ENCODE results near the gene GOLGA1.

GOLGA1 gene

GRCh38 chr9:124880501-124880900 lies 60.4 kb downstream of the GOLGA1 start:
- DNase-seq, result no peak

- DNase-seq, result no peak
These were observed 61.7 kb downstream of the GOLGA1 start for GRCh38 chr9:124879226-124879625.

- no peak for DNase-seq
These were observed 62.4 kb downstream of the GOLGA1 start for GRCh38 chr9:124878518-124878917.

- no peak for DNase-seq
These were observed 62.9 kb downstream of the GOLGA1 start for GRCh38 chr9:124878021-124878420.

- no peak for DNase-seq
These were observed 63.7 kb downstream of the GOLGA1 start for GRCh38 chr9:124877021-124877782.

- DNase-seq, result no peak
These were observed 65.4 kb downstream of the GOLGA1 start for GRCh38 chr9:124875501-124875900.

GRCh38 chr9:124873664-124874063 lies 67.2 kb downstream of the GOLGA1 start:
- no peak for DNase-seq

- no peak for DNase-seq
These were observed 69.7 kb downstream of the GOLGA1 start for GRCh38 chr9:124871156-124871561.

- no peak for DNase-seq
These were observed 70.2 kb downstream of the GOLGA1 start for GRCh38 chr9:124870723-124871122.

- DNase-seq, result no peak
These were observed 70.8 kb downstream of the GOLGA1 start for GRCh38 chr9:124869986-124870560.

GRCh38 chr9:124869466-124869985 lies 71.4 kb downstream of the GOLGA1 start:
- DNase-seq, result no peak

GRCh38 chr9:124868511-124869465 lies 72.1 kb downstream of the GOLGA1 start:
- DNase-seq, result peak; percentile 60

- peak; percentile 56 for DNase-seq
These were observed 77.5 kb downstream of the GOLGA1 start for GRCh38 chr9:124863371-124863871.

GRCh38 chr9:124861342-124862229 lies 79.3 kb downstream of the GOLGA1 start, which contains the start of the genes ARPC5L and RPL35:
TSS of gene ARPC5L (plus strand) at chr9:124862130. CDS start at chr9:124869291, 7,161 bp downstream.
TSS of gene RPL35 (minus strand) at chr9:124861957. CDS start at chr9:124861912, 45 bp downstream.
- DNase-seq, result peak; percentile 82

- DNase-seq, result no peak
These were observed 80.1 kb downstream of the GOLGA1 start for GRCh38 chr9:124860582-124861341.

GRCh38 chr9:124859803-124860581 lies 80.9 kb downstream of the GOLGA1 start:
- DNase-seq, result no peak

- DNase-seq, result no peak
These were observed 82.4 kb downstream of the GOLGA1 start for GRCh38 chr9:124858330-124859046.

- DNase-seq, result no peak
These were observed 83.2 kb downstream of the GOLGA1 start for GRCh38 chr9:124857533-124858162.

All from DMS153 (cell line).